ENCODE measurements around the gene BCL10.
A peak's percentile ranks its signal among the peaks of the same experiment; 100 is the strongest.
"Not testable (repeated sequence)": the region's sequence is repeated elsewhere in the genome, so short reads cannot be mapped to it uniquely, and the experiment has no call there.

Gene BCL10

DNA sequence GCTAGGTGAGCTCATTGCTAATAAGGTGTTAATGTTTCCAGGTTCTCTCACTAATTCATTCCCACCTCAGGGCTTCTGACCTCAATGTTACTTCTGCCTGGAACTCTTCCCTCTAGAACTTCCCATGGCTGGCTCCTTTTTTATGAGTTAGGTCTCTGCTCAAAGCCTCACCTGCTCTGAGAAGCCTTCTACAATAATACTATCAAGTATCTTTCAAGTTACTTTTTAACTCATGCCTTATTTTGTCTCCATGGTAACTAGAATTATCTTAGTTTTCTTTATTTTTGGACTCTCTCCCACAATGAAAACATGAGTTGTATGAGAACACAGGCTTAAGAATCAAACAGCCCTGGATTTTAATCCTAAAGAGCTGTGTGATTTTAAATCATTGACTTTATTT, 13.4 kb downstream of the BCL10 start:
- no peak for DNase-seq

DNA sequence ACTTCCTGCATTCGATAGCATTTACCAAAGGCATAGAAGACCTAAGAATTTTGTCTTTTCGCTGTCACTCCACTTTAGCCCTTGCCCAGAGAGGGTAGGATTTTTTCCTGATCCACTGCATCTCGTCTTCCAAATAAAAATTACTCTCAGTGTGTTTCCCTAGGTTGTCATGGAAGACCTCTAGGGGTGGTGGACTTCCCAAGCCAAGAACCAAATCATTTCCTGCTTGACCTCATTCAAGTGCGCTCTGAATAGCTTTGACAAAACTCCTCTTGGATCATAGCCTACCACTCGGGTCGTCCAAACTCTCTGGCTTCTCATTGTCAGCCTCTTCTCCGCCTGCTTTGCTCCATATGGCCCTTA, 16.5 kb downstream of the BCL10 start:
- DNase-seq = no peak

DNA sequence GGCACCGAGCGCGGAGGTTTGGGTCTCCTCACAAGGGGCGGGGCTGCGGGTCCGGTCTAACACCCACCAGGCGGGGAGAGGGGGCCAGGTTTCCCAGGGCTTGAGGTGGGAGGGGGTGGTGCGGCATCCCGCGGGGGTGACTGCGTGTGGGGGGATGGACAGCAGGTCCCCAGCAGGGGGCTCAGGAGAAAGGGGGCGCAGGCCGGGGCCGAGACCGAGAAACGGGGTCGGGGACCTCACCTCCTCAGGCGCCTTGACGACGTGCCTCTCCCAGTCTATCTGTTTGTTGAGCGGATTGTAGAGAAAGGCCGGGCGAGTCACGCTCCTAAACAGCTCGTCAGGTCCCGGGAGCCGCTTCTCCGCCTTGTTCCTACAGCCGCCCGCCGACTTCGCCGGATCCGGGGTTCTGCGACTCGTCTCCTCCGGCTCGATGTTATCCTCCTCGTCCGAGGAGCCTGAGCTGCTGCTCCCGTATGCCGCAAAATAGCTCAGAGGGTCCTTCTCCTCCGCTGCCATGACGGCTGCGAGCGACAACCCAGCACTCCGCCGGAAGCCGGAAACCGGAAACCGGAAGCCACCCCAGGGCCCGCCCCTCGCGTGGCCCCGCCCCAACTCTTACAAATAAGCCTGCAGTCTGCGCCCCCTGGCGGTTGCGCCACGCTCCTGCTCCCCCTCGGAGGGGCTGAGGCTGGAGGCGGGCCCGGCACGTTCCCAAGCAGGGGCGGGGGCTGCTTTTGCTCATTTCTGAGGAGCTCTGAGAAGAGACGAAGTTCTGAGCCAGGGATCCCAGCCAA, 17.1 kb downstream of the BCL10 start, which contains the start of gene C1orf52:
C1orf52 (minus strand) TSS at position 545 of the 794 bp plus-strand sequence; CDS start at position 516, 29 bp downstream.
- DNase-seq = peak; percentile 88

DNA sequence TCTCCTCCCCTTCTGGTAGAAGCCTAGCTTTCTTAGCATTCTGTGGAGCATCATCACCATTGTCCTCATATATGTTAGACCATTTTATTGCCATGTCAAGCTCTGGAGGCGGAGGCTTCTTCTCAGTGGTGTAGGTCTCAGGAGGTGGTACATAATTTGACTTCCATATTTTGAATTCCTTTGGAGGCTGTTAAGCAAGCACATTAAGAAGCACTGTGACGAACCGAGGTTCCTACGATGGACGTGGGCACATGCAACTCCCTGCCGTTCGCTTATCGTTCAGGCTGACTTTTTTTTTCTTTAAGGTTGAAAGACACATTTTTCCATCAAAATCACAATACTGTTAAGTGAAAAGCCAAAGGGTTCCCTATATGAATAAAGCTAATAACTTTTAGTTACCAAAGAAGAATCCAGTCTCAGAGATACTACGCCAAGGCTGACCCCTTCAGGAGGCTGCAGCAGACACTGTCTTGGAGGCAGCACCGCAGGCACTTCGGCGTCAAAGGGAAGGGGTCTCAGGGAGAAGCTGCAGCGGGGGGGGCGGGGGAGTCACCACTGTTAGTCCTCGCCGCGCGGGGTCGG, 17.8 kb downstream of the BCL10 start:
- DNase-seq = no peak

DNA sequence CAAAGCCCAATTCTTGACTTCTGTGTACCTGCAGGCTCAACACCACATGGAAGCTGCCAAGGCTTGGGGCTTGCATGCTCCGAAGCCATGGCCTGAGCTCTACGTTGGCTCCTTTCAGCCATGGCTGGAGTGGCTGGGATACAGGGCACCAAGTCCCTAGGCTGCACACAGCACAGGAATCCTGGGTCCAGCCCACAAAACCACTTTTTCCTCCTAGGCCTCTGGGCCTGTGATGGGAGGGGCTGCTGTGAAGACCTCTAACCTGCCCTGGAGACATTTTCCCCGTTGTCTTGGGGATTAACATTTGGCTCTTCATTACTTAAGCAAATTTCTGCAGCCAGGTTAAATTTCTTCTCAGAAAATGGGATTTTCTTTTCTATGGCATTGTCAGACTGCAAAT, 27.4 kb downstream of the BCL10 start:
- not testable (repeated sequence) for DNase-seq

- no peak for DNase-seq
Observed at GRCh38 chr1:85245891-85246290, 30.5 kb downstream of the BCL10 start.

- DNase-seq = no peak
Observed at GRCh38 chr1:85245456-85245855, 31.0 kb downstream of the BCL10 start.

DNA sequence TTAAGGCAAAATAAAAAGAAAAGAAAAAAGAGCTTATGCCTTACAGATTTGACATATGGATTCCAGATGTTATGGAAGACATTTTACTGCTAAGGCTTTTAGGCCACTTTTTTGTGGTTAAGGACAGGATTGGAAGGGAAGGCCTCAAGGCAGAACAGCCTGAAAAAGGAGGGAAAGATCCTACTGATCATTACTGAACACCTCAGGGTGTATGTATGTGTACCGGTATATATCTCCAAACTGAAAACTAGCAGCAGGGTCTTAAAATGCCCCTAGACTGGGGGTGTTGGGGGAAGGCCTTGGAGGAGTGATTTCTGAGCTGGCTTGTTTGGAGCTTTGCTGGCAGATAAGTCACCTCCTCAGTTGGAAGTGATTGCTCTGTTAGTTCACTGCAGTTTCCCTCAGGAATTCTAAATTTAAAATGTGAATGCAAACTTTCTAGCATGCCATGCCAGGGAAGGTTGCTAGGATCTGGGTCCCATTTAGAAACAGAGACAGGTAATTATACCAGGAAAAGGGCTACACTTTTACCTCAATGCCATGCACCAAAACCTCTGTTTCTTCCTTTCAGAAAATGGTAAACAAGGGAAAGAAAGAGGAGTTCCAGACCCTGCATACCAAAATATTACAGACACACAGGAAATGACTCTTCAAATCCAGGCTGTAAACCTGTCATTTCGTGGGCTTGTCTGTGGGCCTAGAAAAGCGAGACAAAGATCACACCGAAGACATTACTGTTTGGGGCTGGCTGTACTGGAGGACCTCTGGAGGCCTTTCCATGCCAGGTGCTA, 32.0 kb downstream of the BCL10 start:
- DNase-seq = no peak

DNA sequence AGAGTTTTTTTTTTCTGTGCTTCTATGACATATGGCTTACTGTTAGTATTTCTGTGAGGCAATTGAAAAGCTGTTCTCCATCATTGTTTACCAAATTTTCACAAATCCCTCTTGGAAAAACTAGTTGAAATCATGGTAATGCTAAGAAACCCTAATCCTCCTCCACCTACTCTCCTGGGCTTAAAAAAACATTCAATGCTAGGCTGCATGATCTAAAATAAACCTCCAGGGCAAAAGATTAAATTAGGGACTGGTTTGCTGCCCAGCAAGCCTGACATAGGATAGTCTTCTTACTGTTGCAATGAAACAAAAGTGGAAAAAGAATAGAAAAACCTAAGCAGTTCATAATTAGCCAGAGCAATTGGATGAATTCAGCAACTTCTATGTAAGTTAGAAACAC, 33.1 kb downstream of the BCL10 start:
- DNase-seq = no peak

GRCh38 chr1:85240643-85241042, 35.8 kb downstream of the BCL10 start:
- DNase-seq = no peak

- no peak for DNase-seq
Observed at GRCh38 chr1:85240174-85240601, 36.2 kb downstream of the BCL10 start.

- no peak for DNase-seq
Observed at GRCh38 chr1:85237613-85238012, 38.8 kb downstream of the BCL10 start.

DNA sequence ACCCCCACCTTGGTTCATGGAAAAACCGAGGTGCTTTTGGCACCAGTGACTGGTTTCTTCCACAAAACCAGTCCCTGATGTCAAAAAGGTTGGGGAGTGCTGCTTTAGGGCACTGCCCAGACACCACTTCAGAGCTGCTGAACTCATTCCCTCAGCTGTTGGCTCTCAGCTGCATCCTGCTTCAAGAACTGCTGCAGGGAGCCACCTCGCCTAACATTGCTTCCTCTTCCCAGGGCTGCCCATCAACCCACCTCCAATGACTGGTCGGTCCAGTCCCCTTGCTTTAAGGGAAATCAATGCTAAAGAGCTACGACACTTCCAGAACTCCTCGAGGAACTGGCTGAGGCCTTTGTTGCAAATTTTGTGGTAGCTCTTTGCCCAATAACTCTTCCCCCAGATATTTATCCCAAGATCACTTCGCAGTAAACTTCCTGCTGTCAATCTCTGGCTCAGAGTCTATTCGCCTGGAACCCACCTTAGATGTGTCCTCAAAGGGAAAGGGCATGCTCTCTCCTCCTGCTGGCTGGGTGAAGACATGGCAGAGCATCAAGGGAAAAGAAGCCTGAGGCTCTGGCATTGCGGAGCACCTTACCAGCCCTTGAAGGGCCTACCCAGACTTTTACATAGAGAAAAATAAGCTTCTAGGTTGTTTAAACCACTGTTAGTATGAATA, 46.0 kb downstream of the BCL10 start:
- DNase-seq = no peak

DNA sequence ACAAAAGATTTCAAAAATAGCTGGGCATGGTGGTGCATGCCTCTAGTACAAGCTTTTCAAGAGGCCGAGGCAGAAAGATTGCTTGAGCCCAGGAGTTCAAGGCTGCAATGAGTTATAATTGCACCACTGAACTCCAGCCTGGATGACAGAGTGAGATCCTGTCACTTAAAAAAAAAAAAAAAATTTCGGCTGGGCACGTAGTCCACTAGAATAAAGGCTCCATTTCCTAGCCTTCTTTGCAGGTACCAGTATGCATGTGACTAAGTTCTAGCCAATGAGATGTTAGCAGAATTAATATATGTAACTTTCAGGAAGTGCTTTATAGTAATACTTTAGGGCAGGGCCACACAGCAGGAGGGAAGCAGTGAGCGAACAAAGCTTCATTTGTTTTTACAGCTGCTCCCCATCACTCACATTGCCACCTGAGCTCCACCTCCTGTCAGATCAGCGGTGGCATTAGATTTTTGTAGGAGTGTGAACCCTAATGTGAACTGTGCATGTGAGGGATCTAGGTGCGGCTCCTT, 46.8 kb downstream of the BCL10 start:
- DNase-seq = peak; percentile 9

GRCh38 chr1:85228972-85229371, 47.5 kb downstream of the BCL10 start:
- no peak for DNase-seq

GRCh38 chr1:85225624-85226380, 50.6 kb downstream of the BCL10 start:
- no peak for DNase-seq

- peak; percentile 90 for DNase-seq
Observed at GRCh38 chr1:85224734-85225623, 51.5 kb downstream of the BCL10 start.

DNA sequence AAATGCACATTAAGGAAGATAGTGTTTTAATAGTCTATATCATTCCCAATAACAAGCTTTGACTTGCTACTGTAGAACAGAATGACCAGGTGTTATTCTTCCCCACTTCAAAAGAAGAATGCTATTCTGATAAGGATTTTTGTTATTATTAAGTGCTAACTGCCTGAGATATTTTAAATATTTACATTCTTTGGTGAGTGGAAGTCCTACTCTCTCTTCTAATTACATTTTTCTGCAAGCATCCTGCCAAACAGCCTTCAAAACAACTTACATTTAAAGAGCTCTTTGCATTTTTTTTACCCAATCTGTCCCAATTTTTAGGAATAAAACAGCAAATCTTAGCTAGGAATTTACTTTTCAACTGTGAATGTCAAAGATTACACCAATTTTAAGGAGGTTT, 52.1 kb downstream of the BCL10 start:
- no peak for DNase-seq

- DNase-seq = no peak
Observed at GRCh38 chr1:85223334-85223733, 53.1 kb downstream of the BCL10 start.

DNA sequence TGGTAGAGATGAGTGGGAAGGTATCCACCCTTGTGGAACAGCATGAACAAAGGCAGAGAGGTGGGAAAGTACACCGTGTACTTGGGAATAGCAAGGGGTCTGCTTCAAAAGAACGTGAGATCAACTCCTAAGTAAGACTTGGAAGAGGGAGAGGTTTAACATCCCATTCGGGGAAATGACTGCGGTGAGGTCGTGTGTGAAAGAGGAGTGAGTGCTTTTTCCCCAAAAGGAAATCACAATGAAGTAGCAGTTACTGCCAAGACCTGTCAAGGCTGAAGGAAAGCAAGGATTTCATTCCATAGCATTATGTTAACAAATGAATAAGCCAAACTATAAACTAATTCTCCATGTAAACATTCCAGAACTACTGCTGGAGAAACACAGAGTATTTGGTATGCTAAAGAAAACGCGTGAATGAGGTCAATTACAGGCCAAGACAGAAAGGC, 55.7 kb downstream of the BCL10 start:
- no peak for DNase-seq

Measured in NCI-H1105 (cell line).